Inflammatory macrophage treated with lipopolysaccharide for 1 hour (primary cell): ENCODE results near the gene MSI2.

Source experiments
- DNase-seq, 2 donors: peaks; one replicate each; pipeline ENCODE4 v3.0.0-alpha.2; 2020 to 2022

The MSI2 gene

GRCh38 chr17:57324060-57324459 lies 67.7 kb downstream of the MSI2 start:
- DNase-seq, result no peak

- DNase-seq, result no peak
These were observed 68.3 kb downstream of the MSI2 start for GRCh38 chr17:57324631-57325030.

GRCh38 chr17:57326336-57326735 lies 70.0 kb downstream of the MSI2 start:
- DNase-seq, result no peak

- no peak for DNase-seq
These were observed 70.4 kb downstream of the MSI2 start for GRCh38 chr17:57326764-57327163.

- DNase-seq, result no peak
These were observed 71.0 kb downstream of the MSI2 start for GRCh38 chr17:57327176-57327970.

- no peak for DNase-seq
These were observed 72.0 kb downstream of the MSI2 start for GRCh38 chr17:57328109-57328882.

GRCh38 chr17:57329380-57330214 lies 73.3 kb downstream of the MSI2 start:
- DNase-seq, result no peak

GRCh38 chr17:57330587-57330986 lies 74.3 kb downstream of the MSI2 start:
- no peak for DNase-seq

GRCh38 chr17:57331423-57331822 lies 75.1 kb downstream of the MSI2 start:
- no peak for DNase-seq

GRCh38 chr17:57332501-57332900 lies 76.2 kb downstream of the MSI2 start:
- DNase-seq, result no peak

- DNase-seq, result no peak
These were observed 79.0 kb downstream of the MSI2 start for GRCh38 chr17:57335195-57335792.

- DNase-seq, result no peak
These were observed 81.1 kb downstream of the MSI2 start for GRCh38 chr17:57337390-57337789.

- DNase-seq, result no peak
These were observed 82.1 kb downstream of the MSI2 start for GRCh38 chr17:57338257-57338914.

- no peak for DNase-seq
These were observed 84.0 kb downstream of the MSI2 start for GRCh38 chr17:57340160-57340981.

- no peak for DNase-seq
These were observed 85.6 kb downstream of the MSI2 start for GRCh38 chr17:57341611-57342540.

GRCh38 chr17:57342963-57343589 lies 86.8 kb downstream of the MSI2 start:
- DNase-seq, result no peak

- DNase-seq, result no peak
These were observed 87.4 kb downstream of the MSI2 start for GRCh38 chr17:57343717-57344116.

GRCh38 chr17:57344261-57344660 lies 87.9 kb downstream of the MSI2 start:
- DNase-seq, result no peak

GRCh38 chr17:57349541-57350247 lies 93.4 kb downstream of the MSI2 start:
- no peak for DNase-seq
